Endothelial cell of hepatic sinusoid (primary cell): ENCODE data around the gene CAMK2D.
"Not testable (repeated sequence)": the region's sequence is repeated elsewhere in the genome, so short reads cannot be mapped to it uniquely, and the experiment has no call there.

ENCODE experiments used
- in situ Hi-C: cut with HindIII; loops from 2 replicates; pipeline ENCODE4 v1.10.0; 2017; ENCODE audit warnings: low sequenced_read_pairs

CAMK2D gene

DNA sequence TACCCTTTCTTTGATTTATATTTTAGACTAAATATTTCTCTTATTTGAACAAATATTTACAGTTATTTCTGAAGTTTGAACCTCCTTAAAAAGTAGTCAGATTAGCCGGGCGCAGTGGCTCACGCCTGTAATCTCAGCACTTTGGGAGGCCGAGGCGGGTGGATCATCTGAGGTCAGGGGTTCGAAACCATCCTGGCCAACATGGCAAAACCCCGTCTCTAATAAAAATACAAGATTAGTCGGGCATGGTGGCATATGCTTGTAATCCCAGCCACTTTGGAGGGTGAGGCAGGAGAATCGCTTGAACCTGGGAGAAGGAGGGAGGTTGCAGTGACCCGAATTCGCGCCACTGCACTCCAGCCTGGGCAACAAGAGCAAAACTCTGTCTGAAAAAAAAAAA, 2.4 kb upstream of the CAMK2D start:
- in situ Hi-C loops, result not testable (repeated sequence)

DNA sequence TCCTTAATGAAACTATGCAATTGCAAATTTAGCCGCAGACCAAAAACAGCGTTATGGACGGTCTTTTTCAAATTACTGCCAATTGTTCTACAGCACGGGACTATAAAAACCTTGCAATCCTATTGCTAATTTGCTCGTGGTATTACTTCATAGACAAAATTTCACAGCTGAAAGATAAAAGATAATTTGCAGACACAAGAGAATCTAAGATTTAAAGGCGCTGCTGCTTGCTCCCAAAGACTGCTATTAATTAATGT, 1.4 kb upstream of the CAMK2D start:
- in situ Hi-C loops, result no loop called here

DNA sequence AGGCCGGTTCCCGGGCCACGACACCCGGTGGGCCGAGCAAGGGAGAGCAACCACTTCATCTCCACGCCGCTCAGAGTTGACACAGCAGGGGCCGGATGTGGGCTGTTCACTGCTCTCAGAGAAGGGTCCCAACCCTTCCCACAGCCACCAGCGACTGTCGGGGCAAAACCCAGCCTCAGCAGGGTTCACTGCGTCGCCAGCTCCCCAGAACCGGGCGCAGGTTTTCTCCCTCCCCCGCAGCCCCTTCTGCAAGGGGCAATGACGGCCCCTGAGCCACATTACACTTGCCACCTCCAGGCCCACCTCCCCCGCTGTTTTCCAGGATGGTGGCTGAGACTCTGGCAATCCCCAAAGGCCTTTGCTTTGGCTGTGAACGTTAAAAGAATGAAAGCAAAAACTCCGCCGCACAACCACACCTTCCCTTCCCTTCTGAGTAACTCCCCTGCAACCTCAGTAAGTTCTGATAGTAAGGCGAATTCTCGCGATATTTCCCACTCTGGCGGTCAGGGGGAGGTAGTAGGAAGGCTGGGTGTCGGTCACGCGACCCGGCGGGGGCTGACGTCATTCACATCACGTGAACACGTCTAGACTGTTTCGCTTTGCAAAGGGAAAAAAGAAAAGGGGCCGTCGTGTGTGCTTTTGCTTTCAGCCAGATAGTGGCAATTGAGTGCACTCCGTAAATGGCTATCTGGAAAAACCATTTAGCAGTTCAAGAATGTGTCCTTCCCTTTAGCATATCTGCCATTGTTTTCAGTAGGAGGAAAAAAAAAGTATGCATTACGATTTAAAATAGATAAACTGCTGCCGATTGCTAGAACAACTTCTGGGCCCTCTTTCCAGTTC, 869 bp upstream of the CAMK2D start:
- in situ Hi-C loops, result no loop called here

DNA sequence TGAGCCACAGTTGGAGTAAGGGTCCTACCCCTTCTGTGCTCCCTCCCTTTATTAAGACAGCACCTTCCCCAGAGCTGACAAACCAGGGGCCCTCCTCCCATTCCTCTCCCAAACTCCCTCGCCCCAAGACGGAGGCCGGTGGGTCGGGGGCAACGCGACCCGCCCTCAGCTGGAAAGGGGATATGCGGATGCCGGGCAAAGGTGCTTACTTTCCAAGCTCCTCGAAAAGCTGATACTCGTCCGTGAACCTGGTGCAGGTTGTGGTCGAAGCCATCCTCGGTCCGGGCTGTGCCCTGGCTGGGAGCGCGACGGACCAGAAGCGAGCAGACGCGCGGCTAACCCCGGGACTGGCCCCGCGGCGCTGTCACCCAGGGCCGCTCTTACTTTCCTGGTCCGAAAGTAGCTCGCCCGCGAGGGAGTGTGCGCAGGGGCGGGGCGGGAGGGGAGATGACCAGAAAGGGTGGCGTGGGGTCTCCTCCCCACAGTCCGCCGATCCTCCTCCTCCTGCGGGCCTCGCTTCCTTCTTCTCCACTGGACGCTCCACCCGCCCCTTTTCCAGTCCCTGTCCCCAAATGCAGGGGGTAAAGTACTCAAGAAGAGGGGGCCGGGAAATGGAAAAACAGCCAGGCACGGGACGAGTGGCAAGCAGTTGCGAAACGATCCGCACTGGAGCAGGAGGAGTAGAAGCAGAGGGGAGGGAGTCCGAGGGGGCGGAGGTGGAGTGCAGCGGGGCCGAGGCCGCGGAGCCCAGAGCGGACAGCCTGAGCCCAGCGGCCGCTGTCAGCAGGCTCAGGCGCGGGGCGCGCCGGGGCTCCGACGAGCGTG, 531 bp downstream of the CAMK2D start:
- in situ Hi-C loops, result no loop called here

DNA sequence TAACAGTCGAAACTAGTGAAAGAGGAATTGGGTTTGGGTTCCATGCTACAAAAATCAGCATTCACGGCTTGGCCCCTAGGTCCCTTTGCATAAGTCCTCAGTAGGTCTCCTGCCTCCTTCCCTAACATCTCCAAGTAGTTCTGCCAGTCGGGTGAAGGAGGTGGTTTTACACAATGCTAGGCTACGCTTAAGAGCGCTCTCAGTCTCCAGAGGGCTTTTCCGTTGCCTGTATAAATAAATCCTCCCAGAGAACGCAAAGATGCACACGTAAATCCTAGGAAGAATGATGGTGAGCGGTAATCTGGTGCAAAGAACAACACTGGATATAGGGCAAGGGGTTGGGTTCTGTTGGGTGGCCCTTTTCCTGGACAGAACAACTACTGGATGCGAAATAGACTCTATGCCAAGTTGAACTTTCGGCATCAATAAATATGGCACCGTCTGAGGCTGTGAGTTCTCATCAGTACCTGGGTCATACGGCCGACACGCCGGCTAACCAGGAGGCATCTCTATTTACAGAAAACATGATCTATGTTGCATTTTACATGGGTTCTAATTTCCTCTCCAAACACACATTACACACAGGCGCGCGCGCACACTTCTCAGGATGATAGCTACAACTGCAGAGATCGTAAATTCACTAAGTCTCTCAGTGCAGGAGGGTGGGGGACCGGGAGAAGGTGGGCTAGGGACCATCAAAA, 1.3 kb downstream of the CAMK2D start:
- in situ Hi-C loops, result no loop called here

DNA sequence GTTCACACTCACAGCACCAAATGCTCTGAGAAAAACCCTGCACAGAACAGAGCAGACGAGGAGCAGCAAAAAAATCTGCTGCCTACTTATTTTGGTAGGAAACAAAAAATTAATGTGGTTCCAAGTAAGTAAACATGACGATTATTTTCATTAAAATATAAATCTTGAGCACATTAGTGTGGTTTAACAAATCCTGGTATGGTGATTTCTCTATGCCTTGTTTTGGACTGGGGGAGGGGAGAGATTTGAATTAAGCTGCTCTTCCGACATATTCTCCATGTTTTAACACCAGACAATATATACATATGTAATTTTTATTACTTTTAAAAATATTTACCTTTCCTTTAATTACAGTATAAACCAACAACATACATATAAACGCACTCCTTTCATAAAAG, 1.8 kb downstream of the CAMK2D start:
- in situ Hi-C loops, result no loop called here

DNA sequence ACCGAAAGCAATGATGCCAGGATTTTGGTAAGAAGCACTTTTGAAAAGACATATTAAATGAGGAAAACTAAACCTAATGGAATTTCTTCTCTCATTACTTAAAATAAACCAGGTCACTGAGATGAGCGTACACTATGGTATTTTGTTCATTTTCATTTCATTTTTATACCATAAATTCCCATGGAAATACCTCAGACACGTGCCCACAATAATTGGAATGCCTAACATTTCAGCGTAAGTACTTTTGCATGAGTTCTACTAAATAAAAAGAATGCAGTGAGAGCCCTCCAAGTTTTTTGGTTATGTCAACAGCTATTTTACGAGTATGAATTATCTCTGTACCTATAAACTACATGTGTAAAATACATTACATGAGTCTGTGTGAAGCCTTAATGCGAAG, 3.2 kb downstream of the CAMK2D start:
- in situ Hi-C loops, result no loop called here

DNA sequence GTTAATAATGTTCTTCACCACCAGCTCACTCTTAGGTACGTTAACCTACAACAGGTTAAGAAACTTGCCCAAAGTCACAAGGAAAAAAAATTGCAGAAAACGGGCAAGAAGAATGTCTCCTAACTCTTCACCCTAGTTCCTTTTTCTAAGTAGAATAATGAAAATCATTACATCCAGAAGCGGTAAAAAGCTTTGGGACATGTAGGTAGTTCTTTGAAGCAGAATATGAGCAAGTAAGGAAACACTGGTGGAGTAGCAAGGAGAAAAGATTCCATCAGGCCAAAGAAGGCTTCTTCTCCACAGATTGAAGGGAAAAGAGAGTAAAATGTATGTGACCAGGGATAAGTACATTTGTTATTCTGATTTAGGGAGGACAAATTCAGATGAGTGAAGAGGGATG, 4.1 kb downstream of the CAMK2D start:
- in situ Hi-C loops, result no loop called here

GRCh38 chr4:113756005-113756410, 5.5 kb downstream of the CAMK2D start:
- in situ Hi-C loops, result no loop called here

- in situ Hi-C loops, result no loop called here
Observed at GRCh38 chr4:113750734-113751133, 10.8 kb downstream of the CAMK2D start.

DNA sequence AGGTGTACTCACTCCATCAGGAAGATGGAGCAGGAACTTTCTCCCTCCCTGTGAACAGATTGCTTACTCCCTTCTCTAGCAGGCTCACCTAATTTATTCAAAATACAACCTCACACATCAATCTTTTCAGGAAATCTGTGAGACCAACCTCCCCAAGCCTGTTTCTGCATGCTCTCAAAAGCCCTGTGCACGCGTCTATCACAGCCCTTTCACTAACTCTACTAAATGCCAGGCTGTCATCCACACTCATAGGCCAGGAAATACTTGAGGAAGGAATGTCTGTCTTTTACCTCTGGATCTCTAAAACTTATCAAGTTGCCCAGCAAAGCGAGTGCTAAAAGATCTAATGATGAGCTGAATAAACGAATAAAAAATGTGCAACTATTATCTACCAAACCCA, 11.2 kb downstream of the CAMK2D start:
- in situ Hi-C loops, result no loop called here

- in situ Hi-C loops, result no loop called here
Observed at GRCh38 chr4:113749178-113749577, 12.4 kb downstream of the CAMK2D start.

- in situ Hi-C loops, result no loop called here
Observed at GRCh38 chr4:113747949-113748348, 13.6 kb downstream of the CAMK2D start.

DNA sequence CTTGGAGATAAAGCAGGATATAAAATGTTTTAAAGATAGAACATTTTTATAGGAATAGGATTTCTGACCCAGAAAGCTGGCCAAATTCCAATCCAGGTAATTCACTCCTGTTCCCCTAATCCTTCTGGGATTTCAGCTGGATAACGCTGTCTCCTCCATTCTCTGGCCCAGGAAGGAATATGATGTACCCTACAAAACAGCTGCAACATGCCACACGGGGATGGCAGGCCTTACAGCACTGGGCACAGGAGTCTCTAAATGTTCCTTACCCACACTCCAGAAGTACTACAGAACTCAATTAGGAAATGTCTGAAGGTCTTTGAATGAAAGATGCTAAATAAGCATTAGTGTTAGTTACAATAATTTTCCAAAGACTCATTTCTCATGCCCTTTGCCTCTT, 15.8 kb downstream of the CAMK2D start:
- in situ Hi-C loops, result no loop called here

DNA sequence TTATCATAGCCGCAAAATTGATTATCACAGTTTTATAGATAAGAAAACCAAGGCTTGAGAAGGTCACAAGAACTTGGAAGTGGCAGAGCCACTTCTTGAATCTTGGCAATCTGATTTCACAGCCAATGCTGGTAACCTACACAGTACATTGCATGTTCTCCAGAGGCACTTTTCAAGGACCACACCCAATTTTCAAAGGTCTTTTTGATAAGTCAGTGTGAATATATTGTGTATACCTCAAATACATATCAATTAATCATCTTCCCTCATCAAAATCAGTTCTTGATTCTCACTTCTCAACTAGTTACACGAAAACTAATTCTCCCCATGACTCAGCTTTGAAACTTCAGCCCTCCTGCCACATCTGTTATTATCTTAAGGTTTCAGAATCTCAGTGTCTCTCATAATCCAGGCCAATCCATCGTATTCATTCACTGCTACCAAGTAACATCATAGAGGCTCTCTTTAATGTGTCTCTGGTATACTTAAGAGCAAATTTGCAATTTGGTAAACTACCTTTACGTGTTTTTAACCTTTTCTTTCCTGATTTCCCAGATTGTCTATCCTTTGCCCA, 16.8 kb downstream of the CAMK2D start:
- in situ Hi-C loops, result no loop called here

DNA sequence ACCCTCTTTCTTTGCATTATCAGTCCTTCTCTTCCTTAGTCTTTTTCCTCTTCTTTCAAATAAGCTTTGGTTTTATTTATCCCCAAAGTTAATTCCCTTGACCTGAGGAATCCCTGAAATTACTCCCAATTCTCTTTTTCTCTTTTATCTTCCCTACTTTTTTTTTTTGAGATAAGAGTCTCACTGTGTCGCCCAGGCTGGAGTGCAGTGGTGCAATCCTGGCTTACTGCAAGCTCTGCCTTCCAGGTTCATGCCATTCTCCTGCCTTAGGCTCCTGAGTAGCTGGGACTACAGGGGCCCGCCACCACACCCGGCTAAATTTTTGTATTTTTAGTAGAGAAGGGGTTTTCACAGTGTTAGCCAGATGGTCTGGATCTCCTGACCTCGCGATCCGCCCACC, 17.8 kb downstream of the CAMK2D start:
- in situ Hi-C loops, result no loop called here

DNA sequence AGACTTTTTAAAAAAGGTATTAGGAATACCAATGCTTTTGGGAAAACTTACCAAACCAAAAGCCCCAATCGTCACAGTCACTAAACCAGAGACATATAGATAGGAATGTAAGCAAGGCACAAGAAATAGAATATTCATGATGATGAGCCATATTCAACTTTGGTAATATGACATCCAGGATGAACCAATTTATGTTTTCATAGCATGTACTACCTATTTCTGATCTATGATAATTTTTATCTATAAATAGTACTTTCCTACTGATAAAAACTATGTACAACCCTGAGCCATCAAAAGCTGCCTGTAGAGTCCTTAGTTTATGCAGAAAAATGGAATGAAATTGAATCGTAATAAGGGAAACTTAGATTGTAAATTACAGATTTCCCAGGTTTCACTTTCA, 18.9 kb downstream of the CAMK2D start:
- in situ Hi-C loops, result no loop called here

GRCh38 chr4:113741956-113742355, 19.6 kb downstream of the CAMK2D start:
- in situ Hi-C loops, result no loop called here

DNA sequence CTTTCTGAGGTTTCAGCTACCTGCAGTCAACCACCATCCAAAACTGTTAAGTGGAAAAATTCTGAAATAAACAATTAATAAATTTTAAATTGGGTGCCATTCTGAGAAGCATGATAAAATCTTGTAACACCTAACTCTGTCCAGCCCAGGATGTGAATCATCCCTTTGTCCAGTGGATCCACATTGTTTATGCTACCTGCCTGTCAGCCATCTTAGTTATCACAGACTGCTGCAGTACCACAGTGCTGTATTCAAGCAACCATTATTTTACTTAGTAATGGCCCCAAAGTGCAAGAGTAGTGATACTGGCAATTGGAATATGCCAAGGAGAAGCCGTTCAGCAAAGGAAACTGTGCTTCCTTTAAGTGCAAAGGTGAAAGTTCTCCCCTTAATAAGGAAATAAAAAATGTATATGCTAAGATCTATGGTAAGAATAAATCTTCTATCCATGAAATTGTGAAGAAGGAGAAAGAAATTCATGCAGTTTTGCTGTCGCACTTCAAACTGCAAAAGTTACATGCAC, 20.6 kb downstream of the CAMK2D start:
- in situ Hi-C loops, result no loop called here

DNA sequence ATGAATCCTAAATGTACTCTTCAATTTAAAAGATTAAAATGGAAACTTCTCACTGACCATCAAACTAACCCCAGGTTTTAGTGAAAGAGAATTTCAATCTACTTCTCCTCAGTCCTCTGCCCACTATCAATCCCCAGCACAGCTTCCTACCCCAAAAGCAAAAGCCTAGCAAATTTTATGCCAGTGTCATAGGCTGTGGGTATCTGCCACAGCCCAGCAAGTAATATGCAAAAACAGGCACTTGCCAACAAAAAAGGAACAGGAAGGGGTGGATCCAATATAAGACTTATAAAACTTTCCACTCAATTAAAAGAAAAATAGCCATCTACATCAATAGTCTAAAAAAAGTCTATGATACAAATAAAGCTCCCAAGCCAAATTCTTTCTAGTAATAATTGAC, 22.3 kb downstream of the CAMK2D start:
- in situ Hi-C loops, result no loop called here

GRCh38 chr4:113738251-113738650, 23.3 kb downstream of the CAMK2D start:
- in situ Hi-C loops, result no loop called here
